Erythroblast (primary cell): ENCODE measurements around the gene PTH2.

ENCODE experiments used
- GATA1 ChIP-seq: IDR thresholded peaks from 2 replicates; pipeline ENCODE4 v1.6.1; 2011; ENCODE audit warnings: low read depth, mild to moderate bottlenecking, control low read depth, low read length, moderate library complexity
- POLR2A ChIP-seq: IDR thresholded peaks from 2 replicates; pipeline ENCODE4 v1.6.1; 2011; ENCODE audit warnings: mild to moderate bottlenecking, low read length

DNA sequence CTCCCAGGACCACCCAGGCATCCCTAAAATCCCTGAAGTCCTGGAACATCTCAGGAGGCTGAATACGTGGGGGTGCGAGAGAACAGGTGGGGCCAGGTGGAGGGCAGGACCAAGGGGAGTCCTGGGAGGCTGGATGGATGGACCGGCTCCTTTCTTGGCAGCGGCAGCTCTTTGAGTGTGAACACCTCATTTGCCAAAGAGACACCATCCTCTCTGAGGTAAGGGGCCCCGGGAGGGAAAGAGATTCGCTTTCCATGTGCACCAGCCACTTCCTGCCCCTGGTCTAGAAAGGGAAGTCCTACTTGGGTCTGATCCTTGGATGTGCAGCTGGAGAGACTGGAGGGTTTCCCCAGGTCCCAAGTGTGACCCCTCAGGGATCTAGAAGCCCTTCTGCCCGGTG is 16.2 kb downstream of the PTH2 start:
- no peak for TF ChIP-seq GATA1
- TF ChIP-seq POLR2A: no peak
